Measurements from ENCODE around the gene CNTN4. TPM values are rescaled to one million over a fixed set of nuclear protein-coding genes. Genes with fewer than 3 reads are reported as not detected.

Gene CNTN4
- total RNA-seq, 4 donors from 2014 or later: 47.7 to 106 (median 83.3) TPM

- Histone ChIP-seq H3K9me3 (no peaks in the 10 kb centered on the region), H3K27ac (no peak overlapping the region), H3K4me1 (no peaks in the 10 kb centered on the region), H3K36me3 (no peaks in the 10 kb centered on the region), H3K4me3 (no peak overlapping the region), H3K27me3 (no peaks in the 10 kb centered on the region)
- 23 to 29% methylated on average over 5 of the region's 5 CpGs for WGBS, 2 donors
- no peak for DNase-seq (ENCODE audit: low spot score in 2 of 2)
- TF ChIP-seq, protein P1, sequence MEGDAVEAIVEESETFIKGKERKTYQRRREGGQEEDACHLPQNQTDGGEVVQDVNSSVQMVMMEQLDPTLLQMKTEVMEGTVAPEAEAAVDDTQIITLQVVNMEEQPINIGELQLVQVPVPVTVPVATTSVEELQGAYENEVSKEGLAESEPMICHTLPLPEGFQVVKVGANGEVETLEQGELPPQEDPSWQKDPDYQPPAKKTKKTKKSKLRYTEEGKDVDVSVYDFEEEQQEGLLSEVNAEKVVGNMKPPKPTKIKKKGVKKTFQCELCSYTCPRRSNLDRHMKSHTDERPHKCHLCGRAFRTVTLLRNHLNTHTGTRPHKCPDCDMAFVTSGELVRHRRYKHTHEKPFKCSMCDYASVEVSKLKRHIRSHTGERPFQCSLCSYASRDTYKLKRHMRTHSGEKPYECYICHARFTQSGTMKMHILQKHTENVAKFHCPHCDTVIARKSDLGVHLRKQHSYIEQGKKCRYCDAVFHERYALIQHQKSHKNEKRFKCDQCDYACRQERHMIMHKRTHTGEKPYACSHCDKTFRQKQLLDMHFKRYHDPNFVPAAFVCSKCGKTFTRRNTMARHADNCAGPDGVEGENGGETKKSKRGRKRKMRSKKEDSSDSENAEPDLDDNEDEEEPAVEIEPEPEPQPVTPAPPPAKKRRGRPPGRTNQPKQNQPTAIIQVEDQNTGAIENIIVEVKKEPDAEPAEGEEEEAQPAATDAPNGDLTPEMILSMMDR (IDR thresholded peaks at IDR 0.05): no peak
- no peak for TF ChIP-seq POLR2A (IDR thresholded peaks at IDR 0.05)
- TF ChIP-seq EP300 (IDR thresholded peaks at IDR 0.05): no peak
These were observed 676.0 kb downstream of the CNTN4 start for GRCh38 chr3:2774481-2775249.

DNA sequence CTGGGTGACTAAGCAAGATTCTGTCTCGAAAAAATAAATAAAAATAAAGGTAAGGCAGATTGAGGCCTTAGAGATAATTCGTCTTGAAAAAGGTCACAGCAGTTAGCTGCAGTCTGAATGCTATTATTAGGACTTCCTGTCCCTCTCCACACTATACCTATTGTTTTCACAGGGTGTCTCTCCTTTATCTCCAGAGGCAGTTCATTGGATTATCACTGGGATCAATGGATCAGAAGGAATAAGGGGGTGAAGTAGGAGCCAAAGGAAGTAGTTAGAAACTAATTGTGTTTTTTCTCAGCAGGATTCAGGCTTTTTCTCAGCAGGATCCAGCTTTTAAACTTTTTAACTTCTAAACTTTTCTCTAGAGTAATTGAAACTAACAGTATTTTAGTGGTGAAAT lies 684.6 kb downstream of the CNTN4 start:
- H3K27me3 ChIP-seq: no peaks in the 10 kb centered on the region
- 41 to 56% methylated on average over 2 of the region's 2 CpGs for WGBS, 2 donors
- H3K4me3 ChIP-seq: no peak overlapping the region
- H3K9me3 ChIP-seq: no peaks in the 10 kb centered on the region
- TF ChIP-seq EP300 (IDR thresholded peaks at IDR 0.05) (no peak), POLR2A (IDR thresholded peaks at IDR 0.05) (no peak)
- TF ChIP-seq, protein P1 (IDR thresholded peaks at IDR 0.05): no peak
- H3K27ac ChIP-seq: no peak overlapping the region
- H3K36me3 ChIP-seq: no peaks in the 10 kb centered on the region
- no peak for DNase-seq (ENCODE audit: low spot score in 2 of 2)
- H3K4me1 ChIP-seq: no peaks in the 10 kb centered on the region

GRCh38 chr3:2784627-2785026 lies 686.0 kb downstream of the CNTN4 start:
- H3K27ac ChIP-seq: no peak overlapping the region
- H3K4me3 ChIP-seq: no peak overlapping the region
- TF ChIP-seq POLR2A (IDR thresholded peaks at IDR 0.05) (no peak), EP300 (IDR thresholded peaks at IDR 0.05) (no peak)
- TF ChIP-seq, protein P1 (IDR thresholded peaks at IDR 0.05): no peak
- no peaks in the 10 kb centered on the region for H3K36me3 ChIP-seq
- WGBS, 2 donors: 67 to 88% methylated on average over 2 of the region's 2 CpGs
- H3K9me3 ChIP-seq: no peaks in the 10 kb centered on the region
- H3K27me3 ChIP-seq: no peaks in the 10 kb centered on the region
- DNase-seq (ENCODE audit: low spot score in 2 of 2): no peak
- H3K4me1 ChIP-seq: no peaks in the 10 kb centered on the region

- no peaks in the 10 kb centered on the region for H3K9me3 ChIP-seq
- no peaks in the 10 kb centered on the region for H3K4me1 ChIP-seq
- TF ChIP-seq, protein P1 (IDR thresholded peaks at IDR 0.05): no peak
- no peak for TF ChIP-seq EP300 (IDR thresholded peaks at IDR 0.05)
- TF ChIP-seq POLR2A (IDR thresholded peaks at IDR 0.05): no peak
- 45 to 46% methylated on average over 1 of the region's 1 CpG for WGBS, 2 donors
- no peaks in the 10 kb centered on the region for H3K36me3 ChIP-seq
- no peak overlapping the region for H3K27ac ChIP-seq
- no peaks in the 10 kb centered on the region for H3K27me3 ChIP-seq
- no peak overlapping the region for H3K4me3 ChIP-seq
- DNase-seq (ENCODE audit: low spot score in 2 of 2): no peak
These were observed 691.7 kb downstream of the CNTN4 start for GRCh38 chr3:2790266-2790815.

DNA sequence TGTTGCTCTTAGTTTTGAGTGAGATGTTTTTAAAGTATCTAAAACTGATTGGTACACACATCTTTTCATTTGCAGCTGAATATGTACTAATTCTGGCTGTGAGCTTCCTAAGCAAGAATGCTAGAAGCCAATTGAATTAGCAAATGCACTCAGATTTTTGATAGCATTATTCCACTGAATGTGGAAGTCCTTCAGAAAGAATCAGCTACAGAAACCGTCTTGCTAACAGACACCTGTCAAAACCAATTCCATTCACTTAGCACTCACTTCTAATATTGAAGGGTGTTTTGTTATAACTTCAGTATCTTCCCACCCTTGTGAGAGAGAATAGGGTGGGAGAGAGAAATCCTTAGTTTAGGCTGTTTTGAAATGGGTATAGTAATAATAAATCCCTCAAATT lies 693.8 kb downstream of the CNTN4 start:
- WGBS, 2 donors: 82 to 91% methylated on average over 1 of the region's 1 CpG
- TF ChIP-seq, protein P1 (IDR thresholded peaks at IDR 0.05): no peak
- TF ChIP-seq EP300 (IDR thresholded peaks at IDR 0.05): no peak
- no peak for TF ChIP-seq POLR2A (IDR thresholded peaks at IDR 0.05)
- DNase-seq (ENCODE audit: low spot score in 2 of 2): no peak
- Histone ChIP-seq H3K4me1 (no peaks in the 10 kb centered on the region), H3K36me3 (no peaks in the 10 kb centered on the region), H3K9me3 (no peaks in the 10 kb centered on the region), H3K4me3 (no peak overlapping the region), H3K27me3 (no peaks in the 10 kb centered on the region), H3K27ac (no peak overlapping the region)

Measured in tibial nerve (tissue), 4 donors.